GM21528 (cell line): Measurements from ENCODE around the gene GBA2.

Experiments
- ATAC-seq: cut with Tn5 transposase; IDR thresholded peaks from one replicate; pipeline ENCODE4 v1.9.1; 2021; ENCODE audit warnings: mild to moderate bottlenecking, moderate library complexity; ENCODE audit not compliant: unreplicated experiment, low FRiP score

The GBA2 gene

GRCh38 chr9:35697486-35697885 lies 51.5 kb downstream of the GBA2 start:
- ATAC-seq = no peak

GRCh38 chr9:35696520-35697215 lies 52.4 kb downstream of the GBA2 start:
- no peak for ATAC-seq

GRCh38 chr9:35695943-35696401 lies 53.1 kb downstream of the GBA2 start:
- ATAC-seq = no peak

GRCh38 chr9:35691757-35692301 lies 57.2 kb downstream of the GBA2 start:
- ATAC-seq = no peak

GRCh38 chr9:35691334-35691650 lies 57.7 kb downstream of the GBA2 start:
- ATAC-seq = no peak

GRCh38 chr9:35690614-35691333 lies 58.3 kb downstream of the GBA2 start:
- no peak for ATAC-seq

- no peak for ATAC-seq
These were observed 58.8 kb downstream of the GBA2 start for GRCh38 chr9:35690294-35690613.

GRCh38 chr9:35689542-35690293 lies 59.3 kb downstream of the GBA2 start, which contains the start of gene TPM2:
Gene TPM2, minus strand, starts transcription at chr9:35689925. Its CDS starts 108 bp downstream, at chr9:35689817.
- no peak for ATAC-seq

GRCh38 chr9:35688558-35689541 lies 60.2 kb downstream of the GBA2 start:
- no peak for ATAC-seq

GRCh38 chr9:35687972-35688557 lies 61.0 kb downstream of the GBA2 start:
- ATAC-seq = no peak

GRCh38 chr9:35687306-35687705 lies 61.7 kb downstream of the GBA2 start:
- ATAC-seq = no peak
